HG03342 (cell line): ENCODE results near the gene GNG13.
"Not testable (repeated sequence)": the region's sequence is repeated elsewhere in the genome, so short reads cannot be mapped to it uniquely, and the experiment has no call there.

Experiments used
- ATAC-seq: cut with Tn5 transposase; IDR thresholded peaks from one replicate; pipeline ENCODE4 v1.9.1; 2021; ENCODE audit warnings: mild to moderate bottlenecking, moderate library complexity; ENCODE audit not compliant: unreplicated experiment

Gene GNG13

DNA sequence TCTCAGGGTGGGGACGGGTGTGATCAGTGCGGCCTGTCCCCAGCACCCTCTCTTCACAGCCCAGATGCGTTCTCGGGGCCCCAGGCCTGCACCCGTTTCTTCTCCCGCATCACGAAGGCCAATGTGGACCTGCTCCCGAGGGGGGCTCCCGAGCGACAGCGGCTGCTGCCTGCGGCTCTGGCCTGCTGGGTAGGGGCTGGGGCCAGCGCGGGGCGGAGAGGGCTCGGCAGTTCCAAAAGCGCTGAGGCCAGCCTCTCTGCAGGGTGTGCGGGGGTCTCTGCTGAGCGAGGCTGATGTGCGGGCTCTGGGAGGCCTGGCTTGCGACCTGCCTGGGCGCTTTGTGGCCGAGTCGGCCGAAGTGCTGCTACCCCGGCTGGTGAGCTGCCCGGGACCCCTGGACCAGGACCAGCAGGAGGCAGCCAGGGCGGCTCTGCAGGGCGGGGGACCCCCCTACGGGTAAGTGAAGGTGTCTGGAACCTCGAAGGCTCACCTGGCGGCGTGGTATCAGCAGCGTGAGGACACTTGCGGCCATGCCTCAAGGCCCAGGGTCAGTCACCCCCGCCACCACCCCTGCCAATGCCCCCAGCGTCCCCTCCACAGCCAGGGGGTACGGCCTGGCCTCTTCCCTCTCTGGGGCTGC, 35.6 kb downstream of the GNG13 start:
- no peak for ATAC-seq

DNA sequence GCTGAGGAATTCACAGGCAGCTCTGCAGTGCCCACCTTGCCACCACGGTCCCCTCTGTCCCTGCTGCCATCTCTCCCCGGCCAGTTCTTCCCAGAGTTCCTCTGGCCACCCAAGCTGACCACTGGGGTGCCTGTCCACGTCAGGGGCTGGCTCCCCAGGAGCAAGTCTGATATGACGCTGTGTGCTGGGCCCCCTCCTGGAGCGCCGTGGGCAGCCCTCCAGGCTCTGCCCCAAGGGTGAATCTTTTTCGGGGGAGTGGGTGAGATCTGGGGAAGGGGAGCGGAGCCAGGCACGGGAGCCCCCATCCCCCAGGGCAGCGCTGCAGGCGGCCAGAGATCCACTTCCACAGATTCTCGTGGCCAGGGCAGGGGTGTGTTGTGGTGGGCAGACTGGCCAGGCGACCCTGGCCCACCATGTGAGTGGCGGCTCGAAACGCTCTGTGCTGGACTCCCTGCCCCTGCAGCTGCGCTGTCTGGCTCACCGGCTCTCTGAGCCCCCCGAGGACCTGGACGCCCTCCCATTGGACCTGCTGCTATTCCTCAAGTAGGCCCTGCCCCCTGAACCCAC, 36.3 kb downstream of the GNG13 start:
- ATAC-seq = no peak

DNA sequence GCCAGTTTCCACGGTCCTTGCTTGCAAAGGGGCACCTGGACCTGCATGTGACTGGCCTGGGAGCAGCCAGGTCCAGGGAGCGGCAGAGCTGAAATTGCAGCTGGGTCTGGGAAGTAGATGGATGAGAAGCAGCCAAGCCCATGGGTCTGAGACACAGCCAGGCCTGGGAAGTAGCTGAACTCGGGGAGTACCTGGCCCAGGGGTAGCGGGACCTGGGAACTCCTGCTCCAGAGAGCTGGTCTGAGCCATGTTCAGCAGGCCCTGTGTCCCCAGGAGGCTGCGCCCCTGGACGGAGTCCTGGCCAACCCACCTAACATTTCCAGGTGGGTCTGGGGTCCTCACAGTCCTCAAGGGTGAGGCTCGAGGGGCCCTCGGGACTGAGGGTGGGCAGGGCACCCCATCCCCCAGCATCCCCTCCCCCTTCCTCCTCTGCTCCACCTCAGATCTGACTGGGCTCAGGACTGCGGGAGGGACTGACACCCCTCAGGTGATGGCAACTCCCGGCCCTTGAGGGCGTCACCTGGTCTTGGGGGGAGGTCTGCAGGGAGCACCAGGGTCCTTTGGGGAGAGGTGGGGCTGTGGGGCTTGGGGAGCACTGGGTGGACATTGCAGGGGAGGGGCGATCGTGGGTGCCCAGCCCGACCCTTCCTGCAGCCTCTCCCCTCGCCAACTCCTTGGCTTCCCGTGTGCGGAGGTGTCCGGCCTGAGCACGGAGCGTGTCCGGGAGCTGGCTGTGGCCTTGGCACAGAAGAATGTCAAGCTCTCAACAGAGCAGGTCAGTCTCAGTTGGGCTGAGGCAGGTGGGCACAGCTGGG, 37.0 kb downstream of the GNG13 start:
- no peak for ATAC-seq

DNA sequence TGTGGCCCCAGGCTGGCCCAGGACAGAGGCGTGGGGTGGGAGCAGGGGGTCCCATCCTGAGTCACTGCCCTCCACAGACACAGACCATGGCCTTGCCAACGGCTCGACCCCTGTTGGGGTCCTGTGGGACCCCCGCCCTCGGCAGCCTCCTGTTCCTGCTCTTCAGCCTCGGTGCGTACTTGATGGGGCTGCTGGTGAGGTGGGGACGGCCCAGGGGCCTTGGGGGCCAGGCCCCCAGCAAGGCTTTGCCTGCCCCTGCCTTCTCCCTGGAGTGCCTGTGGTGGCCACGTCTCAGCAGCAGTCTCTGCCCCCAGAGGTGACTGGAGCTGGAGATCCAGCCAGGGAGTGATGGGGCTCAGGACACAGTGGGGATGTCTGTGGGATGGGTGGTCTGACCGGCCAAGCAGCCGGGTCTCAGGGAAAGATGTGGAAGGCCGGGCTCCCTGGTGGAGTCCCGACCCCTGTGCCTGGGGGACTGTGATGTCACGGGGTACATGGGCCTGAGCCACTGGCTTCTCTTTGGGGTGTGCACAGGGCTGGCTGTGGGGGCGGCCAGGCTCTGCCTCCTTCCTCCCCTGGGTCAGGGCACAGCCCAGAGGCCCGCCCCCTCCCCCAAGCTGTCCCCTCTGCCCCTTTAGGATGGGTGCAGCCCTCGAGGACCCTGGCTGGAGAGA, 37.8 kb downstream of the GNG13 start:
- no peak for ATAC-seq

DNA sequence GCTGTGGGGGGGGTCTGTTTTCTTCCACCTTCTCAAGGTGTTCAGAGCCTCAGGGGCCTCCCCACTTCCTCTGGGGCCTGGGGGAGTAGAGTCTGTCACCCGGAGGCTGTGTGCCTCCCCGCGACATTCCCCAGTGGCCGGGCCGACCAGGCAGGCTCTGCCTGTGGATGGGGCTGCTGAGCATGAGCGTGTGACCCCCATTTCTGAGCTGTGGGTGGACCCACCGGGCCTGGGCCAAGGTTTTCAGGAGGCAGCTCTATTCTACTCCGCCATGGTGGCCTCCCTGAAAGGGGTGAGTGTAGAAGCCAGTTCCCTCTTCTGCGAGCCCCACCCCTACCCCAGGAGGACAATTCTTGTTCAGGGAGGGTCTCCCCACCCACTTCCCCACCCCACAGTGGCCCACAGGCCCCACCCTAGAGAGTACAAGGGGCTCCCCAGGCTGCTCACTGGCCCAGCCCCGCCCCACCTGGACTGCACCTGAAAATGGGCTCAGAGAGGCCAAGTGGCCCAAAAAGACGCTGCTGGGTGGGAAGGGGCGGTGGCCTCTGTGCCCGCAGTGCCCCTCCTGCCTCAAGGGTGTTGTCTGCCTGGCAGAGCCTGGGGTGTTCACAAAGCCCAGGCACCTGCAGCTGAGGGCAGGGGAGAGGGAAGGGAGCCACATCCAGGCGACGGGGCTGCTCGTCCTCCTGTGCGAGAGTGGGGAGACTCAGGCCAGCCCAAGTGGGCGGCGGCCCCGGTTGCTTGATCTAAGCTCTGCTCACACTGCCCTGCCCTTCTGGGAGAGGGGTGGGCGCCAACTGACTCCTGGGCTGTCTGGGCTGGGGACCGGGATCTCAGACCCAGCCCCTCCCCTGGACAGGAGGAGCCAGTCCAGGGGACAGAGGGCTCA, 38.7 kb downstream of the GNG13 start:
- ATAC-seq = no peak

DNA sequence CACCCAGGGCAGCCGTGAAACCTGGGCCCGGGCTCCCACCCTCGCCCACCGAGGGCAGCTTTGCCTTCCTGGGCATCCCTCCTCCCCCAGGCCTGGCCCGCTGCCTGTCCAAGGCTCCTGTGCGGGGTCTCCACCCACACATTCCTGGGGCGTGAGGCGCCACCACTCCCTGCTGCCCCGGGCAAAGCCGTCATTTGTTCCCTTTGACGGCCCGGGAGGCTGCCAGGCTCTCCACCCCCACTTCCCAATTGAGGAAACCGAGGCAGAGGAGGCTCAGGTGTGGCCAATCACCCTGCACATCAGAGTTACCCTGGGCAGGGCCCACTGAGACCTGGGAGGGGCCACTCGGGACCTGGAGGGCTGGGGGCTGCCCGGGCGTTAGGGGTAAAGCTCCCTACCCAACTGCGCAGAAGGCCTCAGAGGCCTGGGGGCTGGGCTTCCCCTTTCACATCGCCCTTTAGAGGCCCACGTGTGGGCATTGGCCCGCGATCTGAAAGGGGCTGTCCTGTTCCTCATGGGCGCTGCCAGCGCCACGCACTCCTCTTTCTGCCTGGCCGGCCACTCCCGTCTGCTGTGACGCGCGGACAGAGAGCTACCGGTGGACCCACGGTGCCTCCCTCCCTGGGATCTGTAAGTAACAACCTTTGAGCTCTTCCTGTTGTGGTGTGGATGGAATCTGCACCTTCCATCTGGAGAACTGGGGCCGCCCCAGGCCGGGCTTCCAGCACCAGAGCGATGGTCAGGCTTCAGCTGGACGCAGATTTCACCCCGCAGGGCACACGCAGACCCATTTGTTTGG, 39.8 kb downstream of the GNG13 start, which contains the start of gene MSLN:
Gene MSLN (plus strand): TSS at position 190 of the 799 bp plus-strand sequence. CDS start 1,947 bp downstream, outside the sequence.
- no peak for ATAC-seq

DNA sequence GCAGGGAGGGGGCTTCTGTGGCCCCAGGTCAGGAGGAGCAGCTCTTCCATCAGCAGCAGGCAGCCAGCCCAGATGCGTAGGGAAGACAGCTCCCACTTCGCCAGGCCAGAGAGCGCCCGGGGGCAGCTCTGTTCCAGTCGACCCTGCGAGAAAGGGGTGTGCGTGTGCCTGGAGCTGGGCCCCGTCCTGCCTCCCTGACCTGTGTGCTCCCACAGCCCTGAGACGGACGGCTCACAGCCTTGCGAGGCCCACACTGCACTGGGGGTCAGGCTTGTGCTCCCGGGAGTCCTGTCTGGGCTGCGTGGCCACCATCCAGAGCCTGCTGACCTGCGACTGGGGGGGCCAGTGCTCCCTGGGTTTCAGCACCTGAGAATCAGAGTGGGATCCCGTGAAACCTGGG, 40.5 kb downstream of the GNG13 start:
- ATAC-seq = no peak

DNA sequence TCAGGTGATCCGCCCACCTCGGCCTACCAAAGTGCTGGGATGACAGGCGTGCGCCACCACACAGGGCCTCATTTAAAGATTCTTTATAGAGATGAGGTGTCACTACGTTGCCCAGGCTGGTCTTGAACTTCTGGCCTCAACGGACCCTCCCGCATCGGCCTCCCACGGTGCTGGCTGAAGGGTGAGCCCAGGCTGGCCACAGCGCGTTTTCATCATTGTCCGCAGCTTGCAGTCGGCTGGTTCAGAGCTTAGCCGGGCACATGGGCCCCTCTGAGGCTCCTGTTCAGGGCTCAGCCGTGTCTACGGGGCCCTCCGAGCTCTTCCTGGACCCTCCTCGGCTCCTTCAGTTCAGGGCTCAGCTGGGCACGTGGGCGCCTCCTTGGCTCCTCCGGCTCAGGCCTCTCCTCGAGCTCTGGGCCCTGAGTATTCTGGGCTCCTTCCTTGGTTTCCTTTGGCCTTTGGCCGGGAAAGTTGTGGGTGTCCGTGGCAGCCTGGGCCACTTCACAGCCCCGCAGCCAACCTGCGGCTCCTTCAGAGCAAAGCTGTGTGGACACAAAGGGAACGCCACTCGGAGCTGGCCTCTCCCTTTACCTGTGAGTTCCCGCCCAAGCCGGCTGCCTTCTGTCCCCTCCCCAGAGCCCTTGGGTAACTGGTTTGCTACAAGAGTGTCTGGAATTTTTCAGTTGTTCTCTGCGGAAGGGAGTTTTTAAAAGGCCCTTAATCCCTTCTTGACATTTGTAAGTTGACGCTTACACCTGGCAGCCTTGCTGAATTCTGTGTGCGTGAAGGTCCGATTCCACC, 41.2 kb downstream of the GNG13 start:
- no peak for ATAC-seq

DNA sequence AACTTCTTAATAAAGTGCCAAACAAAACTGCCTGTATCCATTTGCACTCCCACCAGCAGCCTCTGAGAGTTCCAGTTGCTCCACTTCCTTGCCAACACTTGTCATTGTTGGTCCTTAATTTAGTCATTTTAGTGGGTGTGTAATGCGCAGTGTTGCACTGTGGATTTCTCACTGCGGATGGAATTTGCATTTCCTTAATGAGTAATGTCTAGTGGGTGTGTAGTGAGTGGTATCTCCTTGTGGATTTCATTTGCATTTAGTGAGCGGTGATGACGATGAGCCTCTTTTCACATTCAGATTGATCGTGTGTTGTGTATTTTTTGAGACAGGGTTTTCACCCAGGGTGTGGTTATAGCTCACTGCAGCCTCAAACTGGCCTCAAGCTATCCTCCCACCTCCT, 44.1 kb downstream of the GNG13 start:
- ATAC-seq = no peak

DNA sequence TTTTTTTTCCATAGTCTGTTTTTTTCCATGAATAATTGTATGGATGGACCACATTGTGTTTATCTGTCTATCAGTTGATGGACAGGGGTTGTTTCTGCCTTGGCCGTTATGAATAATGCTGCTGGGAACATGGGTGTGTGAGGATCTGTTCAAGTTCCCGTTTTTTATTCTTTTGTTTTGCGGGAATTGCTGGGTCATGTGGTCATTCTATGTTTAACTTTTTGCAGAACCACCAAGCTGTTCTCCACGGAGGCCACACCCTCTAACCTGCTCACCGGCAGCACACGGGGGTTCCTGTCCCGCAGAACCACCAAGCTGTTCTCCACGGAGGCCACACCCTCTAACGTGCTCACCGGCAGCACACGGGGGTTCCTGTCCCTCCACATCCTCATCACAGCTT, 45.9 kb downstream of the GNG13 start:
- no peak for ATAC-seq

DNA sequence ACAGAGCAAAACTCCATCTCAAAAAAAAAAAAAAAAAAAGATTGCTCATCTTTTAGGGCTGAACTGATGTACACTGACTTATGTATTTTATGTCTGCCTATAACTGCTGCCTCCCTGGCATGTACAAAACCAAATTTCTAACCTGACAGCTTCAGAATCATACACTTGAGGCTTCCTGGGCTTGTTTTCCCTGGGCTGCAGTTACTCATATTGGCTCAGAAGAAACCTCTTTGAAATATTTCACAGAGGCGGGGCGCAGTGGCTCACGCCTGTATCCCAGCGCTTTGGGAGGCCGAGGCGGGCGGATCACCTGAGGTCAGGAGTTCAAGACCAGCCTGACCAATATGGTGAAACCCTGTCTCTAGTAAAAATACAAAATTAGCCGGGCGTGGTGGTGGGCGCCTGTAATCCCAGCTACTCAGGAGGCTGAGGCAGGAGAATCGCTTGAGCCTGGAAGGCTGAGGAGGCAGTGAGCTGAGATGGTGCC, 46.4 kb downstream of the GNG13 start:
- ATAC-seq = not testable (repeated sequence)

DNA sequence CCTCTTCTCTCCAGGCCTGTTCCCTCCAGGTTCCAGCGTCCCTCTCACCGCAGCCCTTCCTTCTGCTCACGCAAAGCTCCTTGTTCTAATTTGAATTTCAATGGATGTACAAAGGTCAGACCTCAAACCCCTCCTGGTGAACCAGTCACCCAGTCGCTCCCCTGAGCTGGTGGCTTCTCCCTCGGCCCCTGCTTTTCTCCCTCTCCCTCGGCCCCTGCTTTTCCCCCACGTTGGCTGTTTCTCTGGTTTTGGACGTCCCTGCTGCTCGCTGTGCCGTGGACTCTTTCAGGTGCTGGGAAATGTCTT, 48.6 kb downstream of the GNG13 start:
- ATAC-seq = no peak

DNA sequence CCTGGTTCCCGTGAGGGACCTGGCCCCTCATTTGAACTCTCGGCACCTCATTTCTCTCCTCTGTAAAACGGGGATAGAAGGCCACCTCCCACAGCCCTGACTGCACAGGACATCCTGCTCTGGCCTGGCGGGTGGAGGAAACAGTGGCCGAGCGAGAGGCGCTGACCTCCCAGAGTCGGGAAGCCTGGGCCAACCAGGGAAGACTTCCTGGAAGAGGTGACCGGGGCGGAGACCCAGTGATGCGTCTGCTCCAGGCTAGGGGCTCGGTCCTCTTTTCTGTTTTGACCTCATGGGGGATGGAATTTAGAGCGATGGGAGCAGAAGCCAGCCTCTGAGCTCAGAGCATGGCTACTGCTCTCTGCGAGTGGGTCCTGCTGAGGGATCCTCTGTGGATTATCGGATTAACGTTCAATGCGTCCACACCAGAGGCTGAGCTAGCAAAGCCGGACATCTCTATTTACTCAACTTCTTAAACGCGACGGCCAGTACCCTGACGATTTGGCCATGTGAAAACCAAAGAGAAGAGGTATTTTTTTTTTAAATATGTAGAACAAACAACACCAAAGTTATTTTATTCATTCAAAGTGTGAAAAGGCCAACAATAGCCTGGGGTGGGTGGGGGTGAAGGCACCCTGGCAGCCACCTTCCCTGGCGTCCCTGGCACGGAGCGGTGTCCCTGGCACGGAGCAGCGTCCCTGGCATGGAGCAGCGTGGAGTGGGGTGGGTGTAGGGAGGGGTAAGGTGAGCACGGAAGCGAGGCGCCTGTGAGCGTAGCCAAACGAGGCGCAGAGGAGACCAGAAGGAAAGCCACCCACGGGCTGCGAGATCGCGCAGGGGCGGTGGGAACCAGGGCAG, 49.2 kb downstream of the GNG13 start:
- no peak for ATAC-seq

DNA sequence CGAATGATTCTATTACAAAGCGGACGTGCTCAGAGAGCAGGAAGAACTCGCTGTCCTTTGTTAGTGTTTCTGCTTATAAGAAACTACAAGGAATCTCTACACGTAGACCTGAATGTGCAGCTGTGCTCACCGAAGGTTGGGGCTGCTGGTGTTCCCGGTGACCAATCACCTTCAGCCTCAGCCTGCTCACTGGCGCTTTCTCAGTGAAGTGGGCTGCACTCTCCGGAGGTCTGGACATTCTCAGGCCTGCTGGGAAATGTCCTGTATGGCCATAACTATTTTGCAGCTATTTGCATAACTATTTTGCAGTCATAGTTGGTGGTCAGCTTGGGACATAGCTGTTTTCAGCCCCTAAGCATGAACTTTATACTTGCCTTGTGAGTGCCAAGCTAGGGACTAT, 50.0 kb downstream of the GNG13 start:
- no peak for ATAC-seq

DNA sequence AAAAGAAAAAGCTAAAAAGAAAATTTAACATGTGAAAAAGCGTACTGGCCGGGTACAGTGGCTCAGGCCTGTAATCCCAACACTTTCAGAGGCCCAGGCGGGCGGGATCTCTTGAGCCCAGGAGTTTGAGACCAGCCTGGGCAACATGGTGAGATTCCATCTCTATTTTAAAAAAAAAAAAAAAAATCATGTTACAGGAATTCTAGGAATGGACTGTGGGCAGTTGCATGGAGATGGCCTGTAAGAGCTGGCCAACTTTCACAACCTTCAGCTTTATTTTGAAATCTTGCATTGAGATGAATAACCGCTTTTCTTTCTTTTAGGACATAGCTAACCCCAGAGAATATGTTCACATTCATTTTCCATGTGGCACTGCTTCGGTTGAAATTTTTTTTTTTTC, 51.5 kb downstream of the GNG13 start:
- no peak for ATAC-seq
